ENCODE results near the gene FOXP1.

GRCh38 chr3:71095511-71096291 lies 487.8 kb downstream of the FOXP1 start:
- TF ChIP-seq CTCF (IDR thresholded peaks at IDR 0.05 in 4 of 5, conservative IDR thresholded peaks at IDR 0.05 in 1 of 5) (no peak), POLR2A (IDR thresholded peaks at IDR 0.05) (no peak)
